HepG2 (cell line): ENCODE results near the gene DNAJC4. TPM values are rescaled to one million over a fixed set of nuclear protein-coding genes. Genes with fewer than 3 reads are reported as not detected.

ENCODE experiments used
- ARHGAP35 ChIP-seq: sonication (generic); formaldehyde crosslinking; IDR thresholded peaks from 2 replicates; pipeline ENCODE4 v1.9.0; 2022; ENCODE audit warnings: mild to moderate bottlenecking, inconsistent platforms, moderate library complexity, missing genetic modification reagents, borderline replicate concordance
- ARID2 ChIP-seq: sonication (generic); formaldehyde crosslinking; IDR thresholded peaks from 2 replicates; pipeline ENCODE4 v1.8.1; 2022; ENCODE audit warnings: mild to moderate bottlenecking, missing genetic modification reagents, borderline replicate concordance
- FOXC1 ChIP-seq: sonication (generic); formaldehyde crosslinking; IDR thresholded peaks from 2 replicates; pipeline ENCODE4 v1.8.0; 2022; ENCODE audit warnings: mild to moderate bottlenecking, missing genetic modification reagents, borderline replicate concordance
- PRMT3 ChIP-seq: sonication (generic); formaldehyde crosslinking; IDR thresholded peaks from 2 replicates; pipeline ENCODE4 v1.8.1; 2022; ENCODE audit warnings: low read depth, mild to moderate bottlenecking, moderate library complexity, missing genetic modification reagents, borderline replicate concordance
- TBL1XR1 ChIP-seq: fragments of 150-350 bp; IDR thresholded peaks from 2 replicates; pipeline ENCODE4 v1.6.1; 2014; ENCODE audit warnings: borderline replicate concordance, low read length; ENCODE audit not compliant: partially characterized antibody
- ZNF253 ChIP-seq: sonication (generic); formaldehyde crosslinking; IDR thresholded peaks from 2 replicates; pipeline ENCODE4 v1.8.0; 2022; ENCODE audit warnings: mild to moderate bottlenecking, missing genetic modification reagents, borderline replicate concordance
- ZNF572 ChIP-seq: sonication (generic); formaldehyde crosslinking; IDR thresholded peaks from 2 replicates; pipeline ENCODE4 v1.5.1; 2020; ENCODE audit warnings: mild to moderate bottlenecking, missing genetic modification reagents
- ZNF746 ChIP-seq: sonication (generic); formaldehyde crosslinking; IDR thresholded peaks from 2 replicates; pipeline ENCODE4 v1.8.0; 2022; ENCODE audit warnings: mild to moderate bottlenecking, missing genetic modification reagents
- ZNF792 ChIP-seq: IDR thresholded peaks from 2 replicates; pipeline ENCODE4 v1.6.1; 2016
- polyA plus RNA-seq, 8 experiments: library from polyadenylated mRNA; depleted of rRNA in 3 of 8; stranded (reverse) in 7 of 8; unstranded in 1 of 8; fragments of >200 nt; fragmentation: Illumina TruSeq in 4 of 8; extraction: Trizol in 4 of 8; gene quantifications; 2 replicates each; pipeline versions ENCODE4 v1.2.1 to v1.2.3, GENCODE V29; 2011 to 2016; ENCODE audit warnings: low read depth in 4 of 8, missing spikeins in 1 of 8, mixed read lengths in 1 of 8; ENCODE audit not compliant: insufficient read depth in 1 of 8
- total RNA-seq, 5 experiments: library from RNA; depleted of rRNA; stranded (reverse); fragments of >200 nt; fragmentation: Illumina TruSeq; extraction: Trizol; gene quantifications; 2 replicates each; pipeline ENCODE4 v1.2.3, GENCODE V29; 2016; ENCODE audit warnings: low read depth in 1 of 5
- TF ChIP-seq, protein P1 (sequence below): sonication (generic); formaldehyde crosslinking; IDR thresholded peaks from 2 replicates; pipeline ENCODE4 v1.4.0; 2020; ENCODE audit warnings: missing genetic modification reagents, mild to moderate bottlenecking, borderline replicate concordance
- TF ChIP-seq, protein P2 (sequence below): sonication (generic); formaldehyde crosslinking; IDR thresholded peaks from 2 replicates; pipeline ENCODE4 v1.4.0; 2020; ENCODE audit warnings: missing genetic modification reagents
- TF ChIP-seq, protein P3 (sequence below): sonication (generic); formaldehyde crosslinking; IDR thresholded peaks from 2 replicates; pipeline ENCODE4 v1.4.0; 2020; ENCODE audit warnings: missing genetic modification reagents
- TF ChIP-seq, protein P4 (sequence below): sonication (generic); formaldehyde crosslinking; IDR thresholded peaks from 2 replicates; pipeline ENCODE4 v1.4.0; 2020; ENCODE audit warnings: missing genetic modification reagents

DNAJC4 gene
- total and polyA plus RNA-seq, 2 of the 13 experiments (the other 11 are each of a cell fraction or from before 2014, with no cell fraction given) = 10.3 to 60.8 TPM

DNA sequence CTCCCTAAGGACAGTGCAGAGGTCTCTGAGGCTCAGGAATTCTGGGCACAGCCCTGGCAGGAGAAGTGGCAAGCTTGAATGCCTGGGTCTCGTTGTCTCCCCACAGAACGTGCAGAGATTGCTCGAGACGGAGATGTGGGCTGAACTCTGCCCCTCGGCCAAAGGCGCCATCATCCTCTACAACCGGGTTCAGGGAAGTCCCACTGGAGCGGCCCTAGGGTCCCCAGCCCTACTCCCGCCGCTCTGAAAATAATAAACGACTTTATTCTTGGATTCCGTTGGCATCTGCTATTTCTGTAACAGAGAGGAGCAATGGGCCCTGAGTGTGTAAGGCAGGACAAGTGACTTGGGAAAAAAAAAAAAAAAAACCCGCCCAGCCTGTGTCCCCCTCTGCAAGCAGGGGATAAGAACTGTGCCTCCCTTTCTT is 591 bp upstream of the DNAJC4 start (continued):
- TF ChIP-seq, protein P1, sequence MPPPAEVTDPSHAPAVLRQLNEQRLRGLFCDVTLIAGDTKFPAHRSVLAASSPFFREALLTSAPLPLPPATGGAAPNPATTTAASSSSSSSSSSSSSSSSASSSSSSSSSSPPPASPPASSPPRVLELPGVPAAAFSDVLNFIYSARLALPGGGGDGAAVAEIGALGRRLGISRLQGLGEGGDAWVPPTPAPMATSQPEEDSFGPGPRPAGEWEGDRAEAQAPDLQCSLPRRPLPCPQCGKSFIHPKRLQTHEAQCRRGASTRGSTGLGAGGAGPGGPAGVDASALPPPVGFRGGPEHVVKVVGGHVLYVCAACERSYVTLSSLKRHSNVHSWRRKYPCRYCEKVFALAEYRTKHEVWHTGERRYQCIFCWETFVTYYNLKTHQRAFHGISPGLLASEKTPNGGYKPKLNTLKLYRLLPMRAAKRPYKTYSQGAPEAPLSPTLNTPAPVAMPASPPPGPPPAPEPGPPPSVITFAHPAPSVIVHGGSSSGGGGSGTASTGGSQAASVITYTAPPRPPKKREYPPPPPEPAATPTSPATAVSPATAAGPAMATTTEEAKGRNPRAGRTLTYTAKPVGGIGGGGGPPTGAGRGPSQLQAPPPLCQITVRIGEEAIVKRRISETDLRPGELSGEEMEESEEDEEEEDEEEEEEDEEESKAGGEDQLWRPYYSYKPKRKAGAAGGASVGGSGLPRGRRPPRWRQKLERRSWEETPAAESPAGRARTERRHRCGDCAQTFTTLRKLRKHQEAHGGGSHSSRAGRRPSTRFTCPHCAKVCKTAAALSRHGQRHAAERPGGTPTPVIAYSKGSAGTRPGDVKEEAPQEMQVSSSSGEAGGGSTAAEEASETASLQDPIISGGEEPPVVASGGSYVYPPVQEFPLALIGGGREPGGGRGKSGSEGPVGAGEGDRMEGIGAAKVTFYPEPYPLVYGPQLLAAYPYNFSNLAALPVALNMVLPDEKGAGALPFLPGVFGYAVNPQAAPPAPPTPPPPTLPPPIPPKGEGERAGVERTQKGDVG (CRISPR knock-in tag) = 0 out of 2 replicates have a peak, but pooled peaks have one; percentile 10
- TF ChIP-seq ZNF746 (CRISPR knock-in tag) (no peak), TBL1XR1 (no peak), ZNF792 (no peak), FOXC1 (CRISPR knock-in tag) (no peak), ARID2 (CRISPR knock-in tag) (no peak), ZNF572 (CRISPR knock-in tag) (no peak), ZNF253 (CRISPR knock-in tag) (no peak), ARHGAP35 (no peak), PRMT3 (CRISPR knock-in tag) (no peak)
- TF ChIP-seq, protein P2, sequence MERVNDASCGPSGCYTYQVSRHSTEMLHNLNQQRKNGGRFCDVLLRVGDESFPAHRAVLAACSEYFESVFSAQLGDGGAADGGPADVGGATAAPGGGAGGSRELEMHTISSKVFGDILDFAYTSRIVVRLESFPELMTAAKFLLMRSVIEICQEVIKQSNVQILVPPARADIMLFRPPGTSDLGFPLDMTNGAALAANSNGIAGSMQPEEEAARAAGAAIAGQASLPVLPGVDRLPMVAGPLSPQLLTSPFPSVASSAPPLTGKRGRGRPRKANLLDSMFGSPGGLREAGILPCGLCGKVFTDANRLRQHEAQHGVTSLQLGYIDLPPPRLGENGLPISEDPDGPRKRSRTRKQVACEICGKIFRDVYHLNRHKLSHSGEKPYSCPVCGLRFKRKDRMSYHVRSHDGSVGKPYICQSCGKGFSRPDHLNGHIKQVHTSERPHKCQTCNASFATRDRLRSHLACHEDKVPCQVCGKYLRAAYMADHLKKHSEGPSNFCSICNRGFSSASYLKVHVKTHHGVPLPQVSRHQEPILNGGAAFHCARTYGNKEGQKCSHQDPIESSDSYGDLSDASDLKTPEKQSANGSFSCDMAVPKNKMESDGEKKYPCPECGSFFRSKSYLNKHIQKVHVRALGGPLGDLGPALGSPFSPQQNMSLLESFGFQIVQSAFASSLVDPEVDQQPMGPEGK (CRISPR knock-in tag) = no peak
- TF ChIP-seq, protein P3, sequence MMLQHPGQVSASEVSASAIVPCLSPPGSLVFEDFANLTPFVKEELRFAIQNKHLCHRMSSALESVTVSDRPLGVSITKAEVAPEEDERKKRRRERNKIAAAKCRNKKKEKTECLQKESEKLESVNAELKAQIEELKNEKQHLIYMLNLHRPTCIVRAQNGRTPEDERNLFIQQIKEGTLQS (CRISPR knock-in tag) = no peak
- TF ChIP-seq, protein P4, sequence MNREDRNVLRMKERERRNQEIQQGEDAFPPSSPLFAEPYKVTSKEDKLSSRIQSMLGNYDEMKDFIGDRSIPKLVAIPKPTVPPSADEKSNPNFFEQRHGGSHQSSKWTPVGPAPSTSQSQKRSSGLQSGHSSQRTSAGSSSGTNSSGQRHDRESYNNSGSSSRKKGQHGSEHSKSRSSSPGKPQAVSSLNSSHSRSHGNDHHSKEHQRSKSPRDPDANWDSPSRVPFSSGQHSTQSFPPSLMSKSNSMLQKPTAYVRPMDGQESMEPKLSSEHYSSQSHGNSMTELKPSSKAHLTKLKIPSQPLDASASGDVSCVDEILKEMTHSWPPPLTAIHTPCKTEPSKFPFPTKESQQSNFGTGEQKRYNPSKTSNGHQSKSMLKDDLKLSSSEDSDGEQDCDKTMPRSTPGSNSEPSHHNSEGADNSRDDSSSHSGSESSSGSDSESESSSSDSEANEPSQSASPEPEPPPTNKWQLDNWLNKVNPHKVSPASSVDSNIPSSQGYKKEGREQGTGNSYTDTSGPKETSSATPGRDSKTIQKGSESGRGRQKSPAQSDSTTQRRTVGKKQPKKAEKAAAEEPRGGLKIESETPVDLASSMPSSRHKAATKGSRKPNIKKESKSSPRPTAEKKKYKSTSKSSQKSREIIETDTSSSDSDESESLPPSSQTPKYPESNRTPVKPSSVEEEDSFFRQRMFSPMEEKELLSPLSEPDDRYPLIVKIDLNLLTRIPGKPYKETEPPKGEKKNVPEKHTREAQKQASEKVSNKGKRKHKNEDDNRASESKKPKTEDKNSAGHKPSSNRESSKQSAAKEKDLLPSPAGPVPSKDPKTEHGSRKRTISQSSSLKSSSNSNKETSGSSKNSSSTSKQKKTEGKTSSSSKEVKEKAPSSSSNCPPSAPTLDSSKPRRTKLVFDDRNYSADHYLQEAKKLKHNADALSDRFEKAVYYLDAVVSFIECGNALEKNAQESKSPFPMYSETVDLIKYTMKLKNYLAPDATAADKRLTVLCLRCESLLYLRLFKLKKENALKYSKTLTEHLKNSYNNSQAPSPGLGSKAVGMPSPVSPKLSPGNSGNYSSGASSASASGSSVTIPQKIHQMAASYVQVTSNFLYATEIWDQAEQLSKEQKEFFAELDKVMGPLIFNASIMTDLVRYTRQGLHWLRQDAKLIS = no peak
